KBM-7 (cell line): ENCODE data around the gene ADGRL4.
"Not testable (repeated sequence)": the region's sequence is repeated elsewhere in the genome, so short reads cannot be mapped to it uniquely, and the experiment has no call there.

ENCODE experiments used
- DNase-seq: peaks from one replicate; pipeline ENCODE4 v3.0.0-alpha.2; 2015
- in situ Hi-C: fragments of 300-500 bp; cut with MboI; formaldehyde crosslinking; loops from 2 replicates; pipeline ENCODE4 v1.14.3; 2020; ENCODE audit warnings: low sequenced_read_pairs, low pct_unique_long_range_greater_than_20kb, mixed read lengths

Gene ADGRL4

GRCh38 chr1:79006564-79006963, at the start of gene ADGRL4:
Gene ADGRL4 (minus strand): TSS chr1:79006730. CDS start chr1:79006654, 76 bp downstream.
- no peak for DNase-seq

GRCh38 chr1:79055856-79056255, 49.3 kb upstream of the ADGRL4 start:
- DNase-seq, result no peak
- in situ Hi-C loops, result no loop called here

More at GRCh38 chr1:79006564-79006963, at the start of gene ADGRL4:
- in situ Hi-C loops, result no loop called here

- peak; percentile 3 for DNase-seq
- in situ Hi-C loops, result no loop called here
Measured at GRCh38 chr1:79052829-79053449, 46.4 kb upstream of the ADGRL4 start.

- DNase-seq, result no peak
- in situ Hi-C loops, result no loop called here
Measured at GRCh38 chr1:79044974-79045650, 38.6 kb upstream of the ADGRL4 start.

- no peak for DNase-seq
- in situ Hi-C loops, result no loop called here
Measured at GRCh38 chr1:79043506-79043905, 37.0 kb upstream of the ADGRL4 start.

GRCh38 chr1:79042539-79042938, 36.0 kb upstream of the ADGRL4 start:
- in situ Hi-C loops, result no loop called here

GRCh38 chr1:79042117-79042516, 35.6 kb upstream of the ADGRL4 start:
- DNase-seq, result no peak
- in situ Hi-C loops, result no loop called here

More at GRCh38 chr1:79042539-79042938, 36.0 kb upstream of the ADGRL4 start:
- DNase-seq, result no peak

GRCh38 chr1:79041666-79042065, 35.1 kb upstream of the ADGRL4 start:
- in situ Hi-C loops, result no loop called here

GRCh38 chr1:79040424-79041082, 34.0 kb upstream of the ADGRL4 start:
- in situ Hi-C loops, result no loop called here
- no peak for DNase-seq

More at GRCh38 chr1:79041666-79042065, 35.1 kb upstream of the ADGRL4 start:
- DNase-seq, result no peak

GRCh38 chr1:79037085-79037484, 30.6 kb upstream of the ADGRL4 start:
- no peak for DNase-seq
- in situ Hi-C loops, result no loop called here

- in situ Hi-C loops, result no loop called here
- DNase-seq, result no peak
Measured at GRCh38 chr1:79012500-79012899, 6.0 kb upstream of the ADGRL4 start.

GRCh38 chr1:79010589-79010988, 4.1 kb upstream of the ADGRL4 start:
- DNase-seq, result no peak
- in situ Hi-C loops, result no loop called here

- no peak for DNase-seq
- in situ Hi-C loops, result no loop called here
Measured at GRCh38 chr1:79005945-79006344, 585 bp downstream of the ADGRL4 start.

GRCh38 chr1:79004916-79005315, 1.6 kb downstream of the ADGRL4 start:
- DNase-seq, result no peak
- in situ Hi-C loops, result no loop called here

- DNase-seq, result no peak
- in situ Hi-C loops, result no loop called here
Measured at GRCh38 chr1:78996791-78997190, 9.7 kb downstream of the ADGRL4 start.

GRCh38 chr1:78987042-78987441, 19.5 kb downstream of the ADGRL4 start:
- in situ Hi-C loops, result no loop called here

GRCh38 chr1:78980511-78980910, 26.0 kb downstream of the ADGRL4 start:
- in situ Hi-C loops, result no loop called here
- DNase-seq, result no peak

More at GRCh38 chr1:78987042-78987441, 19.5 kb downstream of the ADGRL4 start:
- DNase-seq, result no peak

- in situ Hi-C loops, result no loop called here
- no peak for DNase-seq
Measured at GRCh38 chr1:78972723-78973122, 33.8 kb downstream of the ADGRL4 start.

GRCh38 chr1:78967091-78967490, 39.4 kb downstream of the ADGRL4 start:
- DNase-seq, in situ Hi-C loops: not testable (repeated sequence)

- in situ Hi-C loops, result no loop called here
- no peak for DNase-seq
Measured at GRCh38 chr1:78958711-78959110, 47.8 kb downstream of the ADGRL4 start.
